GM23338 (cell line): Measurements from ENCODE around the gene TMEM242.

Source experiments
- CREB1 ChIP-seq: fragments of 250-450 bp; sonication (Bioruptor Pico); IDR thresholded peaks from 2 replicates; pipeline ENCODE4 v1.5.0; 2020; ENCODE audit warnings: low read depth, mild to moderate bottlenecking, moderate library complexity
- EZH2 ChIP-seq: fragments of 200-600 bp; sonication (generic); IDR thresholded peaks from one replicate; pipeline ENCODE4 v1.8.0; 2017; ENCODE audit warnings: antibody characterized with exemption, mild to moderate bottlenecking, low read depth; ENCODE audit not compliant: unreplicated experiment
- EZH2phosphoT487 ChIP-seq: fragments of 200-600 bp; sonication (generic); IDR thresholded peaks from one replicate; pipeline ENCODE4 v1.8.1; 2018; ENCODE audit warnings: antibody characterized with exemption; ENCODE audit not compliant: unreplicated experiment
- JUNB ChIP-seq: IDR thresholded peaks from one replicate; pipeline ENCODE4 v1.6.1; 2016; ENCODE audit warnings: antibody characterized with exemption; ENCODE audit not compliant: unreplicated experiment
- NANOG ChIP-seq: IDR thresholded peaks from 2 replicates; pipeline ENCODE4 v1.6.1; 2016; ENCODE audit warnings: antibody characterized with exemption, borderline replicate concordance
- POLR2AphosphoS5 ChIP-seq: IDR thresholded peaks from 2 replicates; pipeline ENCODE4 v1.6.1; 2016; ENCODE audit warnings: antibody characterized with exemption, low read depth
- REST ChIP-seq: IDR thresholded peaks from one replicate; pipeline ENCODE4 v1.6.1; 2018; ENCODE audit warnings: antibody characterized with exemption; ENCODE audit not compliant: unreplicated experiment
- STAT1 ChIP-seq: IDR thresholded peaks from one replicate; pipeline ENCODE4 v1.6.1; 2016; ENCODE audit warnings: antibody characterized with exemption; ENCODE audit not compliant: unreplicated experiment
- ZNF114 ChIP-seq: fragments of 250-450 bp; sonication (Bioruptor Pico); IDR thresholded peaks from 2 replicates; pipeline ENCODE4 v1.5.0; 2020; ENCODE audit warnings: mild to moderate bottlenecking, moderate library complexity
- ZNF331 ChIP-seq: fragments of 250-450 bp; sonication (Bioruptor Pico); IDR thresholded peaks from 2 replicates; pipeline ENCODE4 v1.5.0; 2020; ENCODE audit warnings: low read depth, mild to moderate bottlenecking, moderate library complexity
- TF ChIP-seq, protein P1 (sequence below), 2 experiments: fragments of 200-600 bp in 1 of 2; sonication (generic) in 1 of 2; conservative IDR thresholded peaks; 2 replicates each; pipeline versions ENCODE4 v1.5.1 to v1.6.1; 2016 to 2017; ENCODE audit warnings: antibody characterized with exemption in 2 of 2, low read depth in 2 of 2, mild to moderate bottlenecking in 2 of 2, moderate library complexity in 1 of 2
- TF ChIP-seq, protein P2 (sequence below): IDR thresholded peaks from 2 replicates; pipeline ENCODE4 v1.6.1; 2016; ENCODE audit warnings: antibody characterized with exemption

- TF ChIP-seq STAT1 (no peak), REST (no peak), EZH2phosphoT487 (no peak), EZH2 (no peak), JUNB (no peak), POLR2AphosphoS5 (no peak), CREB1 (CRISPR knock-in tag) (no peak), ZNF331 (CRISPR knock-in tag) (no peak), NANOG (no peak), ZNF114 (CRISPR knock-in tag) (no peak)
- TF ChIP-seq, protein P1, sequence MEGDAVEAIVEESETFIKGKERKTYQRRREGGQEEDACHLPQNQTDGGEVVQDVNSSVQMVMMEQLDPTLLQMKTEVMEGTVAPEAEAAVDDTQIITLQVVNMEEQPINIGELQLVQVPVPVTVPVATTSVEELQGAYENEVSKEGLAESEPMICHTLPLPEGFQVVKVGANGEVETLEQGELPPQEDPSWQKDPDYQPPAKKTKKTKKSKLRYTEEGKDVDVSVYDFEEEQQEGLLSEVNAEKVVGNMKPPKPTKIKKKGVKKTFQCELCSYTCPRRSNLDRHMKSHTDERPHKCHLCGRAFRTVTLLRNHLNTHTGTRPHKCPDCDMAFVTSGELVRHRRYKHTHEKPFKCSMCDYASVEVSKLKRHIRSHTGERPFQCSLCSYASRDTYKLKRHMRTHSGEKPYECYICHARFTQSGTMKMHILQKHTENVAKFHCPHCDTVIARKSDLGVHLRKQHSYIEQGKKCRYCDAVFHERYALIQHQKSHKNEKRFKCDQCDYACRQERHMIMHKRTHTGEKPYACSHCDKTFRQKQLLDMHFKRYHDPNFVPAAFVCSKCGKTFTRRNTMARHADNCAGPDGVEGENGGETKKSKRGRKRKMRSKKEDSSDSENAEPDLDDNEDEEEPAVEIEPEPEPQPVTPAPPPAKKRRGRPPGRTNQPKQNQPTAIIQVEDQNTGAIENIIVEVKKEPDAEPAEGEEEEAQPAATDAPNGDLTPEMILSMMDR (conservative IDR thresholded peaks at IDR 0.05; ENCODE audit: low read depth in 2 of 2): no peak
- TF ChIP-seq, protein P2, sequence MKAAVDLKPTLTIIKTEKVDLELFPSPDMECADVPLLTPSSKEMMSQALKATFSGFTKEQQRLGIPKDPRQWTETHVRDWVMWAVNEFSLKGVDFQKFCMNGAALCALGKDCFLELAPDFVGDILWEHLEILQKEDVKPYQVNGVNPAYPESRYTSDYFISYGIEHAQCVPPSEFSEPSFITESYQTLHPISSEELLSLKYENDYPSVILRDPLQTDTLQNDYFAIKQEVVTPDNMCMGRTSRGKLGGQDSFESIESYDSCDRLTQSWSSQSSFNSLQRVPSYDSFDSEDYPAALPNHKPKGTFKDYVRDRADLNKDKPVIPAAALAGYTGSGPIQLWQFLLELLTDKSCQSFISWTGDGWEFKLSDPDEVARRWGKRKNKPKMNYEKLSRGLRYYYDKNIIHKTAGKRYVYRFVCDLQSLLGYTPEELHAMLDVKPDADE: no peak
Measured at GRCh38 chr6:157255079-157255478, 68.2 kb downstream of the TMEM242 start.
